GM23338 (cell line): ENCODE measurements around the gene ERVK3-1. TPM values are rescaled to one million over a fixed set of nuclear protein-coding genes. Genes with fewer than 3 reads are reported as not detected.

ENCODE experiments used
- ATAC-seq: fragments of 200-7000 bp; cut with Tn5 transposase; 3 replicates; pipeline ENCODE4 v1.9.1; 2020
- DNase-seq: peaks from one replicate; pipeline ENCODE4 v3.0.0-alpha.2; 2015; ENCODE audit warnings: low spot score
- H2AFZ ChIP-seq: fragments of 200-600 bp; sonication (generic); 2 replicates; pipeline ENCODE4 v1.8.0; 2016; ENCODE audit warnings: antibody characterized with exemption, mild to moderate bottlenecking, moderate library complexity
- H3F3A ChIP-seq: fragments of 200-600 bp; sonication (generic); replicated peaks from 2 replicates; pipeline ENCODE4 v1.8.0; 2017; ENCODE audit warnings: antibody characterized with exemption, mixed run types, low read depth
- H3K27ac ChIP-seq: fragments of 200-600 bp; sonication (generic); 2 replicates; pipeline ENCODE4 v1.6.1; 2016; ENCODE audit warnings: low read depth
- H3K27me3 ChIP-seq: fragments of 200-600 bp; sonication (generic); 2 replicates; pipeline ENCODE4 v1.8.0; 2016; ENCODE audit warnings: mild to moderate bottlenecking, mixed run types, moderate library complexity; ENCODE audit not compliant: insufficient read depth
- H3K36me3 ChIP-seq: fragments of 200-600 bp; sonication (generic); 2 replicates; pipeline ENCODE4 v1.8.0; 2016; ENCODE audit warnings: mild to moderate bottlenecking; ENCODE audit not compliant: insufficient read depth
- H3K4me1 ChIP-seq: fragments of 200-600 bp; sonication (generic); 2 replicates; pipeline ENCODE4 v1.8.0; 2016; ENCODE audit warnings: mild to moderate bottlenecking, moderate library complexity; ENCODE audit not compliant: insufficient read depth
- H3K4me2 ChIP-seq: fragments of 200-600 bp; sonication (generic); 2 replicates; pipeline ENCODE4 v1.7.1; 2017; ENCODE audit warnings: mixed run types
- H3K4me3 ChIP-seq: fragments of 200-600 bp; sonication (generic); 2 replicates; pipeline ENCODE4 v1.6.1; 2016; ENCODE audit warnings: mixed run types
- H3K79me2 ChIP-seq: fragments of 200-600 bp; sonication (generic); replicated peaks from 2 replicates; pipeline ENCODE4 v1.8.0; 2017; ENCODE audit warnings: mild to moderate bottlenecking; ENCODE audit not compliant: insufficient read depth
- H3K9me2 ChIP-seq: fragments of 200-600 bp; sonication (generic); 2 replicates; pipeline ENCODE4 v1.8.0; 2017; ENCODE audit not compliant: insufficient read depth
- H4K20me1 ChIP-seq: fragments of 200-600 bp; sonication (generic); replicated peaks from 2 replicates; pipeline ENCODE4 v1.8.0; 2017; ENCODE audit warnings: mild to moderate bottlenecking; ENCODE audit not compliant: insufficient read depth
- H3K27ac Mint-ChIP-seq: 2 replicates; pipeline ENCODE4 v1.8.0; 2020; ENCODE audit warnings: inconsistent platforms, mild to moderate bottlenecking, moderate library complexity, mixed read lengths
- H3K27me3 Mint-ChIP-seq: 3 replicates; pipeline ENCODE4 v1.8.0; 2022; ENCODE audit warnings: low read depth, mild to moderate bottlenecking, moderate library complexity, mixed read lengths, inconsistent platforms; ENCODE audit not compliant: insufficient read depth, poor library complexity
- H3K36me3 Mint-ChIP-seq: 3 replicates; pipeline ENCODE4 v1.8.0; 2021; ENCODE audit warnings: low read depth, mild to moderate bottlenecking, inconsistent platforms, moderate library complexity, mixed read lengths
- H3K4me1 Mint-ChIP-seq: 3 replicates; pipeline ENCODE4 v1.8.0; 2020; ENCODE audit warnings: mild to moderate bottlenecking, inconsistent platforms, mixed read lengths
- H3K4me3 Mint-ChIP-seq: 3 replicates; pipeline ENCODE4 v1.8.0; 2021; ENCODE audit warnings: moderate library complexity, mild to moderate bottlenecking, inconsistent platforms, mixed read lengths
- H3K9me3 Mint-ChIP-seq: 3 replicates; pipeline ENCODE4 v1.8.0; 2020; ENCODE audit warnings: moderate library complexity, mild to moderate bottlenecking, inconsistent platforms, mixed read lengths
- CREB1 ChIP-seq: fragments of 250-450 bp; sonication (Bioruptor Pico); IDR thresholded peaks from 2 replicates; pipeline ENCODE4 v1.5.0; 2020; ENCODE audit warnings: low read depth, mild to moderate bottlenecking, moderate library complexity
- EZH2 ChIP-seq: fragments of 200-600 bp; sonication (generic); IDR thresholded peaks from one replicate; pipeline ENCODE4 v1.8.0; 2017; ENCODE audit warnings: antibody characterized with exemption, mild to moderate bottlenecking, low read depth; ENCODE audit not compliant: unreplicated experiment
- EZH2phosphoT487 ChIP-seq: fragments of 200-600 bp; sonication (generic); IDR thresholded peaks from one replicate; pipeline ENCODE4 v1.8.1; 2018; ENCODE audit warnings: antibody characterized with exemption; ENCODE audit not compliant: unreplicated experiment
- REST ChIP-seq: IDR thresholded peaks from one replicate; pipeline ENCODE4 v1.6.1; 2018; ENCODE audit warnings: antibody characterized with exemption; ENCODE audit not compliant: unreplicated experiment
- ZNF331 ChIP-seq: fragments of 250-450 bp; sonication (Bioruptor Pico); IDR thresholded peaks from 2 replicates; pipeline ENCODE4 v1.5.0; 2020; ENCODE audit warnings: low read depth, mild to moderate bottlenecking, moderate library complexity
- polyA plus RNA-seq: library from polyadenylated mRNA; unstranded; fragments of >200 nt; fragmentation: Nextera tagmentation; extraction: Ambion mirVana; gene quantifications from 2 replicates; pipeline ENCODE4 v1.2.1, GENCODE V29; 2016
- total RNA-seq: library from RNA; depleted of rRNA; stranded (reverse); fragments of >200 nt; shearing (Covaris generic); gene quantifications from 2 replicates; pipeline ENCODE4 v1.2.3, GENCODE V29; 2014

ERVK3-1 gene
- total and polyA plus RNA-seq, 2 experiments from 2014 or later, result 34.4 to 66.2 TPM

- Mint-ChIP-seq H3K4me3 (peak overlapping the region; percentile 24; the same call in 1 of the 3 replicates), H3K36me3 (peaks cover 100% of the 10 kb centered on the region), H3K27me3 (peaks cover 71% of the 10 kb centered on the region), H3K4me1 (no peaks in the 10 kb centered on the region), H3K9me3 (peaks cover 100% of the 10 kb centered on the region), H3K27ac (no peak overlapping the region)
- H3K9me2 ChIP-seq, result no peaks in the 10 kb centered on the region
- no peak overlapping the region for H2AFZ ChIP-seq
- H4K20me1 ChIP-seq, result no peaks in the 10 kb centered on the region
- TF ChIP-seq REST, result no peak
- 0 out of 2 replicates have a peak, but pooled peaks have one; percentile 7 for TF ChIP-seq CREB1 (CRISPR knock-in tag)
- H3F3A ChIP-seq, result peaks cover 44% of the 10 kb centered on the region
- no peak for ATAC-seq
- peak overlapping the region; percentile 36; the same call in 1 of the 2 replicates for H3K4me3 ChIP-seq
- no peaks in the 10 kb centered on the region; the same call in 1 of the 2 replicates for H3K79me2 ChIP-seq
- H3K4me1 ChIP-seq, result no peaks in the 10 kb centered on the region
- H3K27me3 ChIP-seq, result 0 out of 2 replicates have a peak, but pooled peaks cover 3% of the 10 kb centered on the region
- H3K36me3 ChIP-seq, result peaks cover 80% of the 10 kb centered on the region
- H3K27ac ChIP-seq, result no peak overlapping the region
- peak; percentile 43 for DNase-seq
- H3K4me2 ChIP-seq, result no peak overlapping the region
Measured at GRCh38 chr19:58261968-58262921, 42.9 kb upstream of the ERVK3-1 start.

GRCh38 chr19:58262922-58263296 is 42.3 kb upstream of the ERVK3-1 start:
- Histone ChIP-seq H3K4me2 (no peak overlapping the region), H3K27ac (no peak overlapping the region), H3K79me2 (no peaks in the 10 kb centered on the region; the same call in 1 of the 2 replicates), H3K27me3 (0 out of 2 replicates have a peak, but pooled peaks cover 3% of the 10 kb centered on the region), H3K4me1 (no peaks in the 10 kb centered on the region), H3K4me3 (peak overlapping the region; percentile 36; the same call in 1 of the 2 replicates), H4K20me1 (no peaks in the 10 kb centered on the region), H2AFZ (no peak overlapping the region), H3K9me2 (no peaks in the 10 kb centered on the region), H3F3A (peaks cover 40% of the 10 kb centered on the region), H3K36me3 (peaks cover 75% of the 10 kb centered on the region)
- Mint-ChIP-seq H3K4me1 (no peaks in the 10 kb centered on the region), H3K27me3 (peaks cover 68% of the 10 kb centered on the region), H3K27ac (no peak overlapping the region), H3K36me3 (peaks cover 100% of the 10 kb centered on the region), H3K9me3 (peaks cover 100% of the 10 kb centered on the region), H3K4me3 (peak overlapping the region; percentile 24; the same call in 1 of the 3 replicates)
- TF ChIP-seq EZH2phosphoT487 (no peak), CREB1 (CRISPR knock-in tag) (no peak), EZH2 (no peak), REST (no peak), ZNF331 (CRISPR knock-in tag) (no peak)
- DNase-seq (no peak), ATAC-seq (no peak)
